LHCN-M2 (cell line): Measurements from ENCODE around the gene KRT76. TPM values are rescaled to one million over a fixed set of nuclear protein-coding genes. Genes with fewer than 3 reads are reported as not detected.
"Not testable (repeated sequence)": the region's sequence is repeated elsewhere in the genome, so short reads cannot be mapped to it uniquely, and the experiment has no call there.

Experiments
- DNase-seq: peaks from one replicate; pipeline ENCODE4 v3.0.0-alpha.2; 2012; ENCODE audit warnings: low read depth
- total RNA-seq: library from RNA; depleted of rRNA; stranded (reverse); fragments of >200 nt; gene quantifications from 2 replicates; pipeline ENCODE4 v1.2.3, GENCODE V29; 2014

The KRT76 gene
- total RNA-seq, 1 experiment from 2014 or later, result not detected

DNA sequence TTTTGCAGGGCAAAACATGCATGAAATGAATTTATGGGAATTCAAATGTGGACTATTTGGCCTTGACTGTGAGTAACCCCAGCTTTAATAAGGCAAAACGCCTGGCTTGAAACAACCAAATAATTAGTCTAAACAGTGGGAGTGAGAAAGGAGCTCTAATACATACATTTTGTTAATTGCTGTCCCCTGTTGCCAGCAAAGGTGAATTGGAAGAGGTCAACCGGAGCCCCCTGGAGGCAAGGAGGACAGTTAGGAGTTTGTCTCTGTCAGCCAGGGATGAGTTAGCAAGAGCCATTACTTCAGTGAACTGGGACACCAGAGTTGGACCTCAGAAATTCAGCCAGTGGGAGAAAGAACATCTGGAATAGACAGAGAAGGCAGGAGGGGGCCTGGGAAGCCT, 17.4 kb downstream of the KRT76 start:
- DNase-seq, result no peak

DNA sequence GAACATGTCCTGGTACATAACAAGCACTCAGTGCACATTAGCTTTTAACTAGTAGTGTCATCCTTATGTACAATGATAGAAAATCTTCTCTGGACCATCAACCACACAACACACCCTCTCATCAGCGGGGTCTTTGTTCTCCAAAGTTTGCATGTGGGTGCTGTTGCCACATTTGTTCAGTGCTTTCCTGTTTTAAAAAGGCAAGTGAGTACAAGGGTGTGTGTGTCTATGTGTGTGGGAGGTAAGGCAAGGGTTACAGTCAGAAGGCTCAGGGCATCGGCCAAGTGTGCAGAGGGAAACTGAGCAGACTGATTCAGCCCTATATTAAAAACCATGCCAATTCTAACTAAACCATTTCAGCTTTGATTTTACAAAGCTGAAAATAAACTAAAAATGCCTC, 17.9 kb downstream of the KRT76 start:
- DNase-seq, result no peak

DNA sequence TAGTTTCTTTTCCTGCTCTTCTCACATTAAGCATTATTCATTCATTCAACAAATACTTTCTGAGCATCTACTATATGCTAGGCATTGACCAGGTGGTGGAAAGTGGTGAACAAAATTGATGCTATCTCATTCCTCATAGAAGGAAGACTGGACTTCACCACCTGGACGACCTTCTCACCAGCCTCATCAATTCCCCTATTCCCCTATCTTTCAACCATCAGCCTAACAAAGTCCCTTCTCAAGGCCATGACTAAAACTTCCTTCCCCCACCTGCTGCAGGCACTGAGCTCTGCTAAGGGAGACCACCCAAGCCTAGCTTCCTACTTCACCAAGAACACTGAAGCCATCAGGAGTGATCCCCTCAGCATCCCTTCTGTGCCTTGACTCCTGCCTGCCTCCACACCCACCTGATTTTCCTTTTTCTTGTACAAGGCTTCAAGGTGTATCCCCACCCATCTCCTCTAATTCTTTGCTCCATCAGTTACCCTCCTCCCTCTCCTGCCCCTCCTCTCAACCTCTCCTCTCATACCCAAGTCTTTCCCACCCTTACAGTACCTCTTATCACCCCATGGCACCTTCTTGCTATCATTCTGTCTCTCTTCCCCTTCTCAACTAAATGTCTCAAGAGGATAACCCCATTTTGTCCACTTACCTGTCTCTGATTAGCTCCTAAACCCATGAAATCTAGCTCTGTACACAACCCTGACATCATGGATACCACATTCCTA, 19.5 kb downstream of the KRT76 start:
- DNase-seq, result no peak

DNA sequence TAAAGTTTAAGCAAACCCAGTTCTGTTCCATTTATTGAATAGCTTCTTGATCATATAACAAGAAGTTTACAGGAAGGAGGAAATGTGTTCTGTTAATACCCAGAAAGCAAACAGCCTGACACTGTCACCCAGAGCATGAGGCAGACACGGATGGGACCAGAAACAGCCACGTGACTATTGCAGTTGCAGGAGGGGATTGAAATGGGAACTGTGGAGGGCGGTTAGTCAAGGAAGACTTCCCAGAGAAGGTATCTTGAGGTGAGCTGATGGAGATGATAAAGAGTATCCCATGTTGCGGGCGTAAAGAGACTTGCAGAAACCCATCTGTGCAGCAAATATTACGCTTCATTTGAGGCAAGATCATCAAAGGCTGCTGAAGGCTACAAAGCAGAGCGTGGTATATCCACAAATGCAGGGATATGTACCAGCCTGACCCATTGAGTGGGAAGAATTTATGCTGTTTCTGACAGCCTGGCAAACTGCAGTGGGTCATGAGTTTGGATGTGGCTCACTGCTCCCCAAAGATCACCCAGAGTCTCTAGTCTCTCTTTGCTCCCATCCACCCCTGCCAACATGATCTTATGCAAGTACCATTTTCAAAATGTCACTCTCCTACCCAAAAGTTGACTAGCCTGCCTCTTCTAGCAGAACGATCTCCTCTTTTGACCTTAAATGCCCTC, 20.7 kb downstream of the KRT76 start:
- DNase-seq, result no peak

DNA sequence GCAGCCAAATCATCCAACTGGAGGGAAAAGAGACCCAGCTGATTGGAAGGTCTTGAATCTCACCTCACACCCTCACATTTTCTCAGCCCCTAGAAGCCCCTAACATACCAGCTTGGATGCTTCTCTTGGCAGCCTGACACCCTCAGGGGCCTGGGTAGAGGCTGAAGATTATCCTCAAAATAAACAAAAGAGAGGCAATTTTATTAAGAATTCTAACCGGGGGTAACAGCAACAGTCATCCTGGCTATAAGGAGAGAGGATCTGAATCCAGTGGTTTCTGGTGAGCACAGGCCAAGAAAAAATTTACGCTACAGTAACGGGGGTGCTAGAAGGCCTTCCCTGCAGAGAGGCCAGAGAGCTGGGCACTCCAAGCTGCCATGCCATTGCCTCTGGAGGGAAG, 21.6 kb downstream of the KRT76 start:
- no peak for DNase-seq

DNA sequence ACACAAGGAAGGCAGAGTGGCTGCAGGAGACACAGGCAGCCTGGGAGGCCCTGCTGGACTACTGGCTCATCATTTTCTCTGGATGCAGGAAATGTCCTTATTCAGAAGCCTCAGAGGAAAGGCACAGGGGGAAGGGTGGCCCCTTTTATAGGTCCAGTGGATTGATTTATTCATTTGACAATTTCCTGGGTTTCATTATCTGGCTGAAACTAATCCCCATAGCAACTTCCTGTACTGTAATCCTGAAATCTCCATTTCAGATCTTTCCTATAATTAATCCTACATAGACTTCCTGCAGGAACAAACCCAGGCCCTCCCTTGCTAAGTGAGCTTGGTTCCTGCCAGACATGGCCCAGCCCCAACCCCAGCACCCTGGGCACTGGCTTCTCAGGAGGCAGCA, 23.0 kb downstream of the KRT76 start:
- DNase-seq, result no peak

DNA sequence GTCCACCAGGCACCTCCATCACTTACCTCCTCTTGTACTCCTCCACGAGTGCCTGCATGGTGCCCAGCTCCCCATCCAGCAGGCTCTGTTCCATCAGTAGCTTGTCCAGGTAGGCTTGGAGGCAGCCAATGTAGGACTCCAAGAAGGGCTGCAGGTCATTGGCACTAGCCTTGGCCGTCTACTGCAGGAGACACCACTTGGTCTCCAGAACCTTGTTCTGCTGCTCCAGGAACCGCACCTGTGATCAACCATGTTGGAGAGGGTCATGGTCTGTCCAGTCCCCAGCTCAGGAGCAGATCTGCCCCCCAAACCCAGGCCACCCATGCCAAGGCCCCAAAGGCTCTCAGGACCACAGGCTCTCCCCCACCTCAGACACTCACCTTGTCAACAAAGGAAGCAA, 23.9 kb downstream of the KRT76 start:
- no peak for DNase-seq

DNA sequence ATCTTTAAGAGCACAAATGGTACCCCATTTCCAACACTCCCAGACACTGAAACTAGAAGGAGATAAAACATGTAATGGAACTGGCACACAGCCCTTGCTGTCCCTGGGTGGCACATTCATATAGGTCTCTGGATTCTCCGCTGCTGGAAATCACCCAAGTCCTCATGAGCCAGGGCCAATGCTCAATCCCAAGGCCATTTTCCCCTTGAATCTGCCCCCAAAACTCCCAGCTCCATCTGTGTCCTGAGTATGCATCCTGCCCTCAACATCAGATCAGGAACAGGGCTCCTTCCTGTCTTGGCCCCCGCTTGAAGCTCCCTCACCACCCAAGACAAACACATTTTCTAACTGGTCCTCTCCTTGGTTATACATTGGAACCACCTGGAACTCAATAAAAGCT, 24.6 kb downstream of the KRT76 start:
- no peak for DNase-seq

DNA sequence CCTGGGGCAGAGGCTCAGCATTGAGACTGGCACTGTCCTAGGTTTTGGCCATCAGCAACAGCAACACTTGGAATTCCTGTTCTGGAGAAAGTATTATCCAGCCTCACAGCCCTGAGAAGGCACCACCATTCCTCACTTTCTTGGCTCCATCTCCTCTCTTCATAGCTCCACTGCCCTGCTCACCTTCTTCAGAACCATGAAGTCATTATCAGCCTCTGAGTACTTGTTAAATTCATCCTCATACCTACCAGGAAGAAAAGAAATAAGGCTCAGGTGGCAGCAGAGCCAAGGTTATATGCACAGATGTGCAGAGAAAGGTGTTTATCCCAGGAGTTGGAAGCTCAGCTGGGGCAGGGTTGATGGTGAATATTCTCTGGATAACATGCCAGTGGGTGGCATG, 25.4 kb downstream of the KRT76 start:
- no peak for DNase-seq

DNA sequence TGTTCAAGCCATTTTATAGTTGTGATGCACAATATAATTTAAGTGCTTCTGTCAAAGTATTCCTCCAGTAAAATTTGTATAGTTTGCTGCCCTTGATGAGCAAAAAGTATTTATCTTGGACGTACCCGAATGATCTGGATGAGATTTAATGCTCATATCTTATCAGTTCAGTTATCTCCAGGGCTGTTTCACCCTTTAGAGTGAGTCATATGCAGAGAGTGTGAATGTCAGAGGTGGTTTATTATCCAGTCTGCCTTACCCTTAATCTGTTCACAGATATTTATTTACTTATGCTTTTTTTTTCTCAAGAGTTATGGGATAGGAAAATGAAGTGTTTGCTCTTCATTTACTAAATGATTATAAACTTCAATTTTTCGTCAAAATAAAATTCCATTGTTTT, 26.6 kb downstream of the KRT76 start:
- not testable (repeated sequence) for DNase-seq

DNA sequence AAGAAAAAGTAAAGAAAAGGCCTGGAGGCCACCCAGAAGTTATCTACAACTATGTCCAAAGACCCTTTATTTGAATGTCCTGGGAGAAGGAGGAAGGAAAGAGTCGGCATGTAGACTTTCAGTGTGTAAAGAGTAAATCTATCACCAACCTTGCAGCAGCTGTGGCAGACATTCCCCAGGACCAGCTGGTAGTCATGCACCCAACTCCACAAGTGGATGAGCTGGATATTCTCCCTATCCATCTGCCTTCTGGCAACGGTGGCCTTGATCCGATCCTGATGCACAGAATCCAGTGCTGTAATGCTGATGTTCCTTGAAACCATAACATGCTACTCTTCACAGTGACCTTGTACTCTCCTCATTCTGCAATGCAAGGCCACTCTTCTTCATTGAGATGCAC, 27.3 kb downstream of the KRT76 start:
- no peak for DNase-seq

DNA sequence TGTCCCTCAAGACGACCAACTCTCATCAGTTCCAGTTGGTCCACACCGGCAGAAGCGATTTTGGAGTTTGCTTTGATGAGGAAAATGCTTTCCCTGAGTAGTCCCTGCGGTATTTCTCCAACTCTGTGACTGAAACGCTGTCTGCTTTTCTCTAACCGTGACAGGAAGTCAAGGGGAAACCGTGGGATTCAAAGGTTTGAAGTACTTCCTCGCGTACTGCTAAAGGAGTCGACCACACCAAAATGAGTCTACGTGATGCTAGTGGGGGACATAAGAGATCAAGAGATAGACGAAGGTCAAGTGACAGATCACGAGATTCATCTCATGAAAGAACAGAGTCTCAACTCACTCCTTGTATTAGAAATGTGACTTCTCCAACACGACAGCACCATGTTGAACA, 28.6 kb downstream of the KRT76 start:
- no peak for DNase-seq

DNA sequence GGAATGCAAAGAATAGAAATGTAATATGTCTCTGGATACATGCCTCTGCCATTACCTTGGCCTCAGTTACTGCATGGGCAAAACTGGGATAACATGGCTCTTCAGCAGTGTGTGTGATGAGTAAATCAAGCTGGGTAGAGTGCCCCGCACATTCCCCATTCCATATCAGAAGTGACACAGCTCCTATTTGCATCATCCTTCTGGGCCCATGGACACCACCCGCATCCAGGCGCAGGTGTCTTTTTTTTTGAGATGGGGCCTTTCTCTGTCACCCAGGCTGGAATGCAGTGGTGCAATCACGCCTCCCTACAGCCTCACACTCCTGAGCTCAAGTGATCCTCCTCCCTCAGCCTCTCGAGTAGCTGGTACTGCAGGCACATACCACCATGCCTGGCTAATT, 31.6 kb downstream of the KRT76 start:
- no peak for DNase-seq

DNA sequence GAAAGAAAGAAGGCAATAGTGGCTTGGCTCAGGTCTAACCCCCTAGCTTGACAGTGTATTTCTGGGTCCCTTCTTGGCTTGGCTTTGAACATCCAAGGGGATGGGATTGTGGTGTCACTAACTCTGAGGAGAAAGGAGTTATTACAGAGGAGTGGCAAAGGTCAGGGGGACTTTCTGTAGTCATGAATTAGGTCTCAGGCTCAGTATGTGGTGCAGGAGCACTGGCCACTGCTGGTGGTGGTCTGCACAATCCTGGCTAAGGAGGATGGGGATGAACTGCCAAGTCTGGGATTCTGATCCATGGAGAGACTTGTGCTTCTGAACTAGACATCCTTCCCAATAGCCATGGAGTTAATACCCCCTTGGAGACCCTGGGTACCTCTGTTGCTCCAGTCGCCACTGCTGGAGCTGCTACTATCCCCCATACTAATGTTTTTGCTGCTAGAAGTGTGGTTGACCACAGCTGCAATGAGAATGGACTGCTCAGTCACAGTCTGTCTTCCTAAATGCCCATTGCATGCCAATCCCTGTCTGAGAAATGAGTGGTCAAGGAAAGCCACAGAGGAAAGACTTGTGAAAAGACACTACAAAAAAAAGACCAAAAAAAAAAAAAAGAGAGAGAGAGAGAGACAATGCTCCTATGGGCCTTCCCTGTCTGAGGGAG, 32.5 kb downstream of the KRT76 start:
- DNase-seq, result no peak

DNA sequence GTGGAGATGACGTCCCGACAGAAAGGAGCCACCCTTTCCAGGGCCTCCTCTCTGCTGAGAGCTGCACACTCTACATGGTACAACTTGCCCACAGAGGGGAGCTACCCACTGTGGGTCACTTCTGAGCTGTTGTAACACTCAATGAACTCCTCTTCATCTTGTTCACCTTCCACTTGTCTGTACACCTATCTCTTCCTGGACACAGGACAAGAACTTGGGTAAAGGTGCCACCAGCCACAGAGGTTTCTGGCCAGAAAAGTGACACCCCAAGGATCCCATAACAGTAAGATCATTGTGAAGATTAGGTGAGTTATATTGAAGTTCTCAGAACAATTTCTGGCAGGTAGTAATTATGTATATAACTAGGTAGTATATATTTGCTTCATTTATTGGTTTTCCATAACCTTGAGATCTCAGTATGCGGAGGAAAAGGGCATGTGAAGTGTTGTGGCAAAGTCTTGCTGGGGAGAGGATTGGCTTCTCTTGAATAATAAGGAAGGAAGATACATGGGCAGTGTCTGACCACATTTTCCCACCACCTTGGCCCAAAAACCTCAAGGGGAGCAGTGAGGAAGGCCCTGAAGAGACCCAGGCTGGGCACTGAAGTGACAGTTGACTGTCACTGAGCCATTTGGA, 34.2 kb downstream of the KRT76 start:
- no peak for DNase-seq

DNA sequence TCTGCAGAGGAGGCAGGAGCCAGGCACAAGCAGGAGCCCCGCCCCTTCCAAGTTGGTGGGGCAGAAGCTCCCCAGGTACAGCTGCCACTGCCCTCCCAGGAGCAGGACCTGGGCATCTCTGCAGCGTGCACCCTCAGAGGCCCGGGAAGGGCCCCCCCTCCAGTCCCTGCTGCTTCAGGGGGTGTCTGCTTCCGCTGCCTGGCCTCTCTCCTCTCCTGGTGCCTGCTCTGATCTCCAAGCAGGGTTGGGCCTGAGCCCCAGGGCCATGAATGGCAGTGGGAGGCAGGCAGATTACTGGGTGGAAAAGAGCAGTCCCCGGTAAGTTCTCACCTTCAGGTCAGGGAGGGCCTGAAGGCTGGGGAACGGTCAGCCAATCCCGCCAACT, 35.0 kb downstream of the KRT76 start:
- no peak for DNase-seq

DNA sequence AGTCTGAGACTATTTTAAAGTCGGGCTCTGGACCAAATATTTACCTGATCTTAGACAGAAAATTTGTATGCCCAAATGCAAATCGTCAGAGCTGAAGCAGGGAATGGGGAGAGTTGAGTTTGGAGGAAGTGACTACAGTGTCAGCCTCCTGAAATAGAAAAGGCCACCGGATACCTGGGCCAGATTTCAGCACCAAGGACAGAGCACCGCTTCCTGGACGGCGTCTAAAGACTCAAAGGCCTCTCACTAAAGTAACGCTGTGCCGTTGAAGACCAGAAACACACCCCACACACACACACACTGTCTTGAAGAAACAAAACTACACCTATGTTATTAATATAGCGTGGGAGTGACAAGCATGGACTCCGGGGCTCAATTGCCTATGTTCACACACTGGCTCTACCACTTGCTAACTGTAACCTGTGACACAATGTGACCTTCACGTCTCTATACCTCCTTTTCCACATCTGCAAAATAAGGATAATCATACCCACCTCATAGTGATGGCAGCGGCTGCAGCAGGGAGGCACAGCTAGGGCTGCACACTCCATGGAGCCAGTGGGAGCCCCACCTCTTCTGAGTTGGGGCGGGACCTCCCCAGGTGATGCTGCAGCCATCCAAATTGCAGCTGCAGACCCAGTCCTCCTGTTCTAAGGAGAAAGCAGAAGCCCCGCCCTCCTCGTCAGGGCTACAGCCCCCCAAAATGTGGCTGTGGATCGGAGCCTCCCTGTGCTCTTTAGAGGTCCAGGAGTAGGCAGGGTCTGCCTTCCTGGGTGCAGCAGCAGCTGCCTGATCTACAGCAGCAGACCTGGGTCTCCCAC, 35.6 kb downstream of the KRT76 start:
- DNase-seq, result peak; percentile 28

DNA sequence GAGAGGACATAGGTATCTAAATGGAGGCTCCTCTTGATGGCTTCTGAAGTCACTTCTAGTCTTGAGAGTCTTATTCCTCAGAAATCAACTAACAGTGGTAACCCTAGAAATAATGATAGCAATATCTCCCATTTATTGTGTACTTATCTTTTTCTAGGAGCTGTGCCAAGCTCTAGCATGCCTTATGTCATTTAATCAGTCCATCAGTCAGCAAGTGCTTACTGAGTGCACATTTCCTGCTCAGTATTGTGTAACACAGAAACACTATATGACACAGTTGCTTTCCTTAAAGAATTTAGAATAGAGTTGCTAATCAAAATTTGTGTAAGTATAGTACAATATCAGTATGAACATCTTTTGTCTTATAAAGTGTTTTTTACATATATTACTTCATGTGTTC, 36.6 kb downstream of the KRT76 start:
- DNase-seq, result no peak

DNA sequence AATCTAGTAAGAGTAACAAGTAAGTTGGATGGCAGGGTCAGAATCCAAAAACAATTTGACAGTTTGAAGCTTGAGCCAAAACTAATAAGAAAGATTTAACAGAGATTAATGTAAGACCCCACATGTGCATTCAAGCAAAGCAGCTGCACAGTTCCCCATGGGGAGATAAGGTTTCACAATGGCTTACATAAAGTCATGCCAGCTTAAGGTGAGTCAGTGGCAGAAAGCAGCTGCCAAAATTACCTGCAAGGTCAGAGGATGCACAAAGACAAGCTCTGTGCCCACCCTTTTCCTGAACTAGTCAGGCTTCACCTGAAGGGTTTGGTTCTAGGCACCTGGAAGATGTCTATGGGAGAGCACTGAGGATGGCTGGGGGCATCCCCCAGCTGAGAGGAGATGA, 37.2 kb downstream of the KRT76 start:
- DNase-seq, result no peak

DNA sequence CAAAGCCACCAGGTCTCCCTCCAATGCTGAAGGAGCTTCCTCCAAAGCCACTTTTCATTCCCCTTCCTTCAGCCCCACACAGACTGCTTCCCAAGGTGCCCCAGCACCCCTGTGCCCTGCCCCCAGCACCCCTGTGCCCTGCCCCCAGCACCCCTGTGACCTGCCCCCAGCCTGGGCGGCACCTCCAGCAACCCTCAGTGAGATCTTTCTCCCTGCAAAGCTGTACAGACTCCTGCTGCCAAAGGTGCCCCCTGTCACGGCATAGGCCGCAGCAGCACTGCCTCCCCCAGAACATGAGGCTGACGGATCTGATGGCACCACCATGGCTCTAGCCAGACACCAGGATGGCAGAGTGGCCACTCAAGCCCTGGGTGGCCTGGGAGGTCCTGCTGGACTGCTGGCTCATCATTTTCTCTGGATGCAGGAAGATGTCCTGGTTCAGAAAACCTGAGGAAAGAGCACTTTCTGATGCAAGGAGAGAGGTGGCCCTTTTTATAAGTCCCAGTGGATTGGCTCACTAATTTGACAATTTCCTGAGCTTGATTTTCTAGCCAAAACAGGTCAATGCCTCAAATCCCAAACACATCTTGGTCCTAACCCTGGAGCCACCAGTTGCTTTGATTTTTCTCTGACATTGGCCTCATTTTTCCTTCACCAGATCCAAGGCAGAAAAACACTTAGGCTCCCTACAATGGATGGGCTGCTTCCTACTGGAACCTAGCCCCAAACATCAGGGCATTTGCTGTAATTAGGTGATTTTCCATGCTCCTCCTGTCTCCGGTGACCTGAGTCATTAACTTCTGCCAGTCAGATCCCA, 41.1 kb downstream of the KRT76 start:
- DNase-seq, result no peak

DNA sequence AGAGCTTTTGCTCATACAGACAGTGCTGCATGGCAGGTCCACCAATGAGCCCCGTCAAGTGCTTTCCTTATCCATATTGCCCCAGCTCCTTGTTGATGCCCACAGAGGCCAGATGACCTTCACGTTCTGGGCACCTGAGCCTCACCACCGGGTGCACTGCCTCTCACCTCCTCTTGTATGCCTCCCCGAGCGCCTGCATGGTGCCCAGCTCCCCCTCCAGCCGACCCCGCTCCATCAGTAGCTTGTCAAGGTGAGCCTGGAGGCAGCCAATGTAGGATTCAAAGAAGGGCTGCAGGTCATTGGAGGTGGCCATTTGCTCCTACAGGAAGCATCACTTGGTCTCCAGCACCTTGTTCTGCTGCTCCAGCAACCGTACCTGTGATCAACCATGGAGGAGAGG, 42.0 kb downstream of the KRT76 start:
- no peak for DNase-seq
